Measurements from ENCODE around the gene CDH13.

Gene CDH13

GRCh38 chr16:83473926-83474650 lies 847.3 kb downstream of the CDH13 start:
- TF ChIP-seq CTCF (IDR thresholded peaks at IDR 0.05; ENCODE audit: low read length, missing control alignments): no peak
- DNase-seq (ENCODE audit: low read depth): no peak
- no peak overlapping the region for H3K4me3 ChIP-seq (replicated peaks; ENCODE audit: low read depth, low read length)

- no peak for DNase-seq (ENCODE audit: low read depth)
- no peak for TF ChIP-seq CTCF (IDR thresholded peaks at IDR 0.05; ENCODE audit: low read length, missing control alignments)
- H3K4me3 ChIP-seq (replicated peaks; ENCODE audit: low read depth, low read length): no peak overlapping the region
These were observed 848.3 kb downstream of the CDH13 start for GRCh38 chr16:83475108-83475507.

GRCh38 chr16:83481589-83481988 lies 854.8 kb downstream of the CDH13 start:
- no peak for TF ChIP-seq CTCF (IDR thresholded peaks at IDR 0.05; ENCODE audit: low read length, missing control alignments)
- H3K4me3 ChIP-seq (replicated peaks; ENCODE audit: low read depth, low read length): no peak overlapping the region
- no peak for DNase-seq (ENCODE audit: low read depth)

- H3K4me3 ChIP-seq (replicated peaks; ENCODE audit: low read depth, low read length): no peak overlapping the region
- TF ChIP-seq CTCF (IDR thresholded peaks at IDR 0.05; ENCODE audit: low read length, missing control alignments): no peak
- DNase-seq (ENCODE audit: low read depth): no peak
These were observed 855.9 kb downstream of the CDH13 start for GRCh38 chr16:83482545-83483162.

GRCh38 chr16:83490073-83490472 lies 863.3 kb downstream of the CDH13 start:
- no peak for DNase-seq (ENCODE audit: low read depth)
- TF ChIP-seq CTCF (IDR thresholded peaks at IDR 0.05; ENCODE audit: low read length, missing control alignments): no peak

GRCh38 chr16:83494459-83494858 lies 867.7 kb downstream of the CDH13 start:
- DNase-seq (ENCODE audit: low read depth): no peak
- TF ChIP-seq CTCF (IDR thresholded peaks at IDR 0.05; ENCODE audit: low read length, missing control alignments): no peak
- H3K4me3 ChIP-seq (replicated peaks; ENCODE audit: low read depth, low read length): no peak overlapping the region

More at GRCh38 chr16:83490073-83490472, 863.3 kb downstream of the CDH13 start:
- H3K4me3 ChIP-seq (replicated peaks; ENCODE audit: low read depth, low read length): no peak overlapping the region

Measured in fibroblast of pulmonary artery (primary cell).